Measurements from ENCODE around the gene LPAR5.

GRCh38 chr12:6612652-6613014 is 23.1 kb downstream of the LPAR5 start:
- TF ChIP-seq GATA2 (IDR thresholded peaks at IDR 0.05; ENCODE audit: low read depth, low read length) = no peak
- no peak for TF ChIP-seq GATA3 (IDR thresholded peaks at IDR 0.05; ENCODE audit: low read depth, low read length)

Measured in SH-SY5Y (cell line).